DMS114 treated with DMSO at 0.1 percent for 48 hours (cell line): ENCODE data around the gene C9orf50.

Experiments
- DNase-seq: peaks from one replicate; lab custom pipeline; 2025; ENCODE audit not compliant: unreplicated experiment; lab: John Stamatoyannopoulos, UW

The C9orf50 gene

GRCh38 chr9:129631674-129632129 lies 10.8 kb upstream of the C9orf50 start:
- no peak for DNase-seq

GRCh38 chr9:129630967-129631673 lies 10.2 kb upstream of the C9orf50 start:
- no peak for DNase-seq

- DNase-seq: no peak
Observed at GRCh38 chr9:129629251-129629820, 8.4 kb upstream of the C9orf50 start.

GRCh38 chr9:129628709-129629108 lies 7.8 kb upstream of the C9orf50 start:
- DNase-seq: no peak

GRCh38 chr9:129627556-129628440 lies 6.9 kb upstream of the C9orf50 start:
- DNase-seq: no peak

- DNase-seq: no peak
Observed at GRCh38 chr9:129626625-129627284, 5.9 kb upstream of the C9orf50 start.

- DNase-seq: peak; percentile 50
Observed at GRCh38 chr9:129626079-129626624, 5.3 kb upstream of the C9orf50 start, which contains the start of gene NTMT1. Gene NTMT1 (plus strand): TSS chr9:129626163. CDS start chr9:129632704, 6,541 bp downstream.

GRCh38 chr9:129624947-129625346 lies 4.0 kb upstream of the C9orf50 start:
- DNase-seq: peak; percentile 5

GRCh38 chr9:129624168-129624759 lies 3.4 kb upstream of the C9orf50 start:
- peak; percentile 42 for DNase-seq

- no peak for DNase-seq
Observed at GRCh38 chr9:129623331-129623730, 2.4 kb upstream of the C9orf50 start.

GRCh38 chr9:129619787-129620668 lies 873 bp downstream of the C9orf50 start:
- DNase-seq: peak; percentile 10

GRCh38 chr9:129617167-129617566 lies 3.7 kb downstream of the C9orf50 start:
- peak; percentile 9 for DNase-seq

GRCh38 chr9:129615407-129616285 lies 5.3 kb downstream of the C9orf50 start:
- DNase-seq: no peak

- DNase-seq: no peak
Observed at GRCh38 chr9:129614932-129615331, 6.0 kb downstream of the C9orf50 start.

GRCh38 chr9:129613520-129614175 lies 7.3 kb downstream of the C9orf50 start:
- DNase-seq: no peak

GRCh38 chr9:129612815-129613519 lies 7.9 kb downstream of the C9orf50 start:
- DNase-seq: no peak

- DNase-seq: no peak
Observed at GRCh38 chr9:129612123-129612522, 8.8 kb downstream of the C9orf50 start.
